ENCODE results near the gene HMCN1. TPM values are rescaled to one million over a fixed set of nuclear protein-coding genes. Genes with fewer than 3 reads are reported as not detected.

Gene HMCN1
- total and polyA plus RNA-seq, 4 donors: 1.5 to 6.8 (median 3.5) TPM

GRCh38 chr1:185990565-185990964 is 256.4 kb downstream of the HMCN1 start (continued):
- no peak for TF ChIP-seq TAF1 (conservative IDR thresholded peaks at IDR 0.05)
- TF ChIP-seq, protein P1, sequence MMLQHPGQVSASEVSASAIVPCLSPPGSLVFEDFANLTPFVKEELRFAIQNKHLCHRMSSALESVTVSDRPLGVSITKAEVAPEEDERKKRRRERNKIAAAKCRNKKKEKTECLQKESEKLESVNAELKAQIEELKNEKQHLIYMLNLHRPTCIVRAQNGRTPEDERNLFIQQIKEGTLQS (IDR thresholded peaks at IDR 0.05): no peak
- no peak for TF ChIP-seq RAD21 (IDR thresholded peaks at IDR 0.05)

DNA sequence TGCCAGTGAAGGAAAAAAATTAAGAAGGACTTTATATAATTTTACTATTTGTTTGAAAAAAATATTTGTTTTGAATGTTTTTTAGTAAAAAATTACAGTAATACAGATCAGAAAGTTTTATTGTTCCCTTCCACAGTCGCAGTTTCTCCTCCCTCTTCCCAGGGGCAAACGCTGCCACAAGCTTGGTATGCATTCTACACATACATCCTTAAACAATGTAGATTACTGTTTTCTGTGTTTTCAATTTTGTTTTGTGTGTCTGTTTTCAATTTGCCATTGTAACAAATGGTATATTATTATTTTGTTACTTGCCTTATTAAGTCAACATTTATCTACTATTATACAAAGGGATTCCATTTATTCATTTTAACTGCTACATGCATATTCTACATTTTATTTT is 257.1 kb downstream of the HMCN1 start:
- no peaks in the 10 kb centered on the region for H3K4me1 ChIP-seq (ENCODE audit: control insufficient read depth in 4 of 4, insufficient read depth in 4 of 4, low read length in 3 of 4)
- H3K36me3 ChIP-seq (ENCODE audit: control insufficient read depth in 4 of 4, insufficient read depth in 3 of 4, low read depth in 1 of 4, low read length in 3 of 4): no peaks in the 10 kb centered on the region
- TF ChIP-seq HNF4G (IDR thresholded peaks at IDR 0.05): no peak
- no peak for TF ChIP-seq HNF4A (conservative IDR thresholded peaks at IDR 0.05)
- TF ChIP-seq ZBTB33 (IDR thresholded peaks at IDR 0.05): no peak
- no peak for TF ChIP-seq FOXA2 (IDR thresholded peaks at IDR 0.05)
- TF ChIP-seq NR2F2 (IDR thresholded peaks at IDR 0.05): no peak
- no peak for TF ChIP-seq RAD21 (IDR thresholded peaks at IDR 0.05)
- H3K9ac ChIP-seq (ENCODE audit: low read depth in 1 of 2, low read length in 2 of 2): no peak overlapping the region
- no peak for DNase-seq (ENCODE audit: low spot score)
- no peaks in the 10 kb centered on the region for H3K9me3 ChIP-seq (ENCODE audit: control insufficient read depth in 4 of 4, low read length in 3 of 4)
- no peak overlapping the region for H3K27ac ChIP-seq (ENCODE audit: low read depth in 1 of 2, low read length in 2 of 2)
- H3K27me3 ChIP-seq (ENCODE audit: control insufficient read depth in 4 of 4, insufficient read depth in 4 of 4, low read length in 3 of 4): no peaks in the 10 kb centered on the region
- WGBS: 83% methylated on average over 2 of the region's 2 CpGs
- no peak overlapping the region for H3K4me3 ChIP-seq (ENCODE audit: low read depth in 1 of 3, low read length in 3 of 3)

GRCh38 chr1:185996211-185996610 is 262.0 kb downstream of the HMCN1 start:
- no peaks in the 10 kb centered on the region for H3K4me1 ChIP-seq (ENCODE audit: control insufficient read depth in 4 of 4, insufficient read depth in 4 of 4, low read length in 3 of 4)
- H3K27ac ChIP-seq (ENCODE audit: low read depth in 1 of 2, low read length in 2 of 2): no peak overlapping the region

More at GRCh38 chr1:185996211-185996610, 262.0 kb downstream of the HMCN1 start:
- Histone ChIP-seq H3K4me3 (ENCODE audit: low read depth in 1 of 3, low read length in 3 of 3) (no peak overlapping the region), H3K9me3 (ENCODE audit: control insufficient read depth in 4 of 4, low read length in 3 of 4) (no peaks in the 10 kb centered on the region), H3K9ac (ENCODE audit: low read depth in 1 of 2, low read length in 2 of 2) (no peak overlapping the region), H3K27me3 (ENCODE audit: control insufficient read depth in 4 of 4, insufficient read depth in 4 of 4, low read length in 3 of 4) (no peaks in the 10 kb centered on the region), H3K36me3 (ENCODE audit: control insufficient read depth in 4 of 4, insufficient read depth in 3 of 4, low read depth in 1 of 4, low read length in 3 of 4) (no peaks in the 10 kb centered on the region)
- TF ChIP-seq REST (IDR thresholded peaks at IDR 0.05): no peak
- no peak for TF ChIP-seq ZBTB33 (IDR thresholded peaks at IDR 0.05)
- TF ChIP-seq RAD21 (IDR thresholded peaks at IDR 0.05): no peak
- TF ChIP-seq HNF4A (conservative IDR thresholded peaks at IDR 0.05): no peak
- TF ChIP-seq, protein P1 (IDR thresholded peaks at IDR 0.05): no peak
- TF ChIP-seq, protein P2, sequence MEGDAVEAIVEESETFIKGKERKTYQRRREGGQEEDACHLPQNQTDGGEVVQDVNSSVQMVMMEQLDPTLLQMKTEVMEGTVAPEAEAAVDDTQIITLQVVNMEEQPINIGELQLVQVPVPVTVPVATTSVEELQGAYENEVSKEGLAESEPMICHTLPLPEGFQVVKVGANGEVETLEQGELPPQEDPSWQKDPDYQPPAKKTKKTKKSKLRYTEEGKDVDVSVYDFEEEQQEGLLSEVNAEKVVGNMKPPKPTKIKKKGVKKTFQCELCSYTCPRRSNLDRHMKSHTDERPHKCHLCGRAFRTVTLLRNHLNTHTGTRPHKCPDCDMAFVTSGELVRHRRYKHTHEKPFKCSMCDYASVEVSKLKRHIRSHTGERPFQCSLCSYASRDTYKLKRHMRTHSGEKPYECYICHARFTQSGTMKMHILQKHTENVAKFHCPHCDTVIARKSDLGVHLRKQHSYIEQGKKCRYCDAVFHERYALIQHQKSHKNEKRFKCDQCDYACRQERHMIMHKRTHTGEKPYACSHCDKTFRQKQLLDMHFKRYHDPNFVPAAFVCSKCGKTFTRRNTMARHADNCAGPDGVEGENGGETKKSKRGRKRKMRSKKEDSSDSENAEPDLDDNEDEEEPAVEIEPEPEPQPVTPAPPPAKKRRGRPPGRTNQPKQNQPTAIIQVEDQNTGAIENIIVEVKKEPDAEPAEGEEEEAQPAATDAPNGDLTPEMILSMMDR (IDR thresholded peaks at IDR 0.05; ENCODE audit: low read depth, low read length, missing input control): no peak
- TF ChIP-seq RXRA (IDR thresholded peaks at IDR 0.05): no peak
- TF ChIP-seq JUND (IDR thresholded peaks at IDR 0.05): no peak
- WGBS: 65% methylated on average over 2 of the region's 2 CpGs
- DNase-seq (ENCODE audit: low spot score): no peak

Measured in liver (tissue), 9 donors.